Measurements from ENCODE around the gene MYO3B.
"Not testable (repeated sequence)": the region's sequence is repeated elsewhere in the genome, so short reads cannot be mapped to it uniquely, and the experiment has no call there.

Gene MYO3B

GRCh38 chr2:170263728-170264521 is 86.0 kb downstream of the MYO3B start:
- DNase-seq: not testable (repeated sequence)

- no peak for DNase-seq
These were observed 86.5 kb downstream of the MYO3B start for GRCh38 chr2:170264522-170264860.

- DNase-seq: no peak
These were observed 86.9 kb downstream of the MYO3B start for GRCh38 chr2:170264865-170265264.

GRCh38 chr2:170265321-170265720 is 87.4 kb downstream of the MYO3B start:
- no peak for DNase-seq

DNA sequence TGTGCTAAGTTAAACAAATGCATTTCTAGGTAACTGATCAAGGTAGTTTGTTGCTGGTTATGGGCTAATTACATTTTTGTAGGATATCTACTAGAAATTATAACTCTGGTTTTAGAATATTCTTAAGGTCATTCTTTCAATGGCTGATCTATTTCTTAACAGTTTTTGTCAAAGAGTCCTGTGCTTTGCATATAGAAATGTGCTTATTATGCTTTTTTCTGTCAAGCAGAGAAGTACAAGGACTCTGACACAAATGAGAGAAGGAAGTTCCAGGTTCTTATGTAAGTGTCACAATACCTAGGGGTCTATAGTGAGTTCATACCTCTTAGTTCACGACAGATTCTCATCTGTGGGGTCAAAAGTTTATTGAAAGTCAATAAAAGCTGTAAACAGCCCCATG is 88.4 kb downstream of the MYO3B start:
- DNase-seq: no peak

DNA sequence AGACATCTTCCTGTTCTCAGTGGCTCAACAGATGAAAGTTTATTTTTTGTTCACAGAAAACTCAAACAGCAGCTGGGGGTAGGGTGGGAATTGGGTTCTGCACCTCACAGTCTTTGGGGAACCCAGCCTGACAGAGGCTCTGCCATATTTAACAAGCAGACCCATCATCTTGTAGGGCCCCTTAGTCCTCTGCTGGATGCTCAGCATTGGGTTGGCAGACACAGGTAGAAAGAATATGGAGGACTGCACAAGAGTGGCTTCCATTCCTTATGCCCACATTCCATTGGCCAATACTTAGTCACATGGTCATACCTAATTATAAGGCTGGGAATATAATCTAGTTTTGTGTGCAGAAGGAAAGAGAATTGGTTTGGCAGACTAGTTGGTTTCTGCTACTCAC is 89.1 kb downstream of the MYO3B start:
- no peak for DNase-seq

- DNase-seq: no peak
These were observed 92.4 kb downstream of the MYO3B start for GRCh38 chr2:170270278-170270864.

DNA sequence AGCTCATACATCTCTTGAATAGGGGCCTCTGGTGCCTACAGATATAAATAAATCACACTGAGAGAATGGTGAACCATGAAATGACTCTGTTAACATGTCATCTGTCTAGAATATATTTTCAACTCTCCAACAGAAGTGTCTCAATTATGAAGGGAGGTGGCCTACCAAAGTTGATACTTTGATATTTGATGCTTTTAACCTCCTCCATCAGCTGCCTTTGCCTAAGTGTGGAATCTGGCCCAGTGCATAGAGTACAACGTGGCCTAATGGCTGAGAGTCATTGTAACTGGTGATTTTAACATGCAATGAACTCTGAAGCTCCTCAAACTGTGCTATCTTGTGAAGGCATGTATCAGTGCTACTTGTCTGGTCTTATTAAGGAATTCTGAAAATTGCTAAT is 93.4 kb downstream of the MYO3B start:
- no peak for DNase-seq

DNA sequence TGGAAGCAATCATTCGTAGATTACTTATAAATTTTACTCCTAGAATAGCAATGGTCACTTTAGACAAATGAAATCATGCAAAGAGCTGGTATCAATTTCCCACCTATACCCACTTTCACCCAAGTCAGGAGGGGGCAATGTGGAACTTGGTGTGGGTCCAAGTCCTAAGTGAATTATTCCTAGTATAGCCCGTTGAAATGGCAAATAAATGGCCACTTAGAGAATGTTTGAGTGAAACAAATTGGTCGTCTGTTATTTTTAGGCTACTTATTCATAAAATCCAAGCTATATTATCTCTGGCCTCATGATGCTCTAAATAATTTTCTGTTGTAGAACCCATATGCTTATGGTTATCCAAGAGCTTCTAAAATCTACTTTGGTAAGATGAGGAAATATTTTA is 98.1 kb downstream of the MYO3B start:
- no peak for DNase-seq

DNA sequence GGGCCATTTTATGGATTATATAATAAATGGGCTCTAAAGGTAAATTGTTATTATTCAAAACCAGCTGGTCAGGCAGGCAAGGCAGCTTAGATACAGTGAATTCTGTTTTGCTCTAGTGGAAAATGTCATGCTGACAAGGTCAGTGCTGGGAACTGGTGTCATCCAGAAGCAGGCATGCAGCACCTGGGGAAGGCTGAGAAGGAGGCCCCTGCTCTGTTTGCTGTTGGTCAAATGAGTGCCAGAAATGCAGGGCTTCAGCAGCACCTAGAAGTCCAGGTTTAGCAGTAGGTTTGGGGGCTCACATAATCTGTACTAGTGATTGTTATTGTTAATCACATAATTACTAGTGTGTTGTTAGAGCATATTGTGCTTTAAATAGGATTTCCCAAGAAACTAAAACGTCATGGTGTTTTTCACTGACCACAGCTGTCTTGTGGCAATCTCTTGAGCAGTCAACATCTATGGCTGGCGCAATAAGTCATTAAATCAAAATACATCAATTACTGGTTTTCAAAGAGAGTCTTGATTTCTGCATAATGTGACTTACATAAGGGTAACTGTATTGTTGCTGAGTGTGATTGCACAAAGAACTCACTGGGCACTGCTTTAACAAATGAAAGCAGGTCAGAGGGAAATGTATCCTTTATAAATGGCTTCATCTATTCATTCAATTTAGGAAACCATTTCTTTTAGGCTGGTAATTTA is 99.1 kb downstream of the MYO3B start:
- DNase-seq: no peak

DNA sequence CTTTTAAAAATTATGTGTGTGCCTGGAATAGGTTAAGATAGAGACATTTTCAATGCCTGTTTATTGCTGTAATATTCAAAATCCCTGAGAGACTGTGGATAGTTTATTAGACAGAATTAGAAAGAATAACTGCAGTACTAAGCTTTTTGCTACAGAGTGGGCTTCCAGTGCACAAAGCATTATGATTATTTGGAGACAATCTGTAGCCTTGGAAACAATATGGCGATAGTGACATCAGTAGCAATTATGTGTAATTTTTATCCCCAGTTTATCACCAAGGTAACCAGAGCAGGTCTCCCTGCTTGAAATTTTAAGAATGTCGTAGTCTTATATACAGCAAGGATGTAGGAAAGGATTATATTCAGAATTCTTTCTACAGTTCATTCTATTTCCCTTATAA is 100.0 kb downstream of the MYO3B start:
- DNase-seq: no peak

GRCh38 chr2:170279615-170280014 is 101.7 kb downstream of the MYO3B start:
- not testable (repeated sequence) for DNase-seq

DNA sequence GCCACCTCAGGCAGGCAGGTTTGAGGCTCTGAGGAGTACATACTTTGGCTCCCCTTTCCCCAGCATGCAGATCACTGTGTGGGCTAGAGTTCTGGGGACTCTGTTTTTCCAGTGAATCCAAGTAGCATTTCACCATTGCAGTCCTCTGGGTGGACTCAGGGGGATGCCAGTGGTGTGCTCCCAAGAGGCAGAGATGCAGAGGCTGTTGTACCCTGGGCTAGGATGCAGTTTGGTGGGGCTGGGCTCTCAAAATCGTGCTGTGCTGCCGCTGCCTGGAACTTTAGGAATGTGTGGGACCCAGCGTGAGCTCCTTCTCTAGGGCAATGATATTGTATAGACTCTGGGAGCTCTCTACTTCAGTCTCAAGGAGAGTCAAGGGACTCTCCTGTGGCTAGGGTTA is 104.9 kb downstream of the MYO3B start:
- DNase-seq: no peak

GRCh38 chr2:170284205-170284604 is 106.3 kb downstream of the MYO3B start:
- DNase-seq: no peak

- DNase-seq: no peak
These were observed 110.9 kb downstream of the MYO3B start for GRCh38 chr2:170288859-170289258.

DNA sequence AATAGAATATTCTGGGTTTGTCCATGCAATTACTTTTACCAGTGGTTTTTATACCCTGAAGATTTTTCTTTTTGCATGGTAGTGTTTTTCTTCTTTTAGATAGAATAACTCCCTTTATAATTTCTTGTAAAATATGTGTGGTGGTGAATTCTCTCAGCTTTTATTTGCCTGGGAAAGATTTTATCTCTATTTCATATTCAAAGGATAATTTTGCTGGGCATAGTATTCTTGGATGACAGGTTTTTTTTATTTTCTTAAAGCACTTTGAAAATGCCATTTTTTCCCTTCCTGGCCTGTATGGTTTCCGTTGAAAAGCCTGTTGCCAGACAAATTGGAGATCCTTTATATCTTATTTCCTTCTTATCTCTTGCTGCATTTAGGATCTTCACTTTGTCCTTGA is 113.5 kb downstream of the MYO3B start:
- no peak for DNase-seq

DNA sequence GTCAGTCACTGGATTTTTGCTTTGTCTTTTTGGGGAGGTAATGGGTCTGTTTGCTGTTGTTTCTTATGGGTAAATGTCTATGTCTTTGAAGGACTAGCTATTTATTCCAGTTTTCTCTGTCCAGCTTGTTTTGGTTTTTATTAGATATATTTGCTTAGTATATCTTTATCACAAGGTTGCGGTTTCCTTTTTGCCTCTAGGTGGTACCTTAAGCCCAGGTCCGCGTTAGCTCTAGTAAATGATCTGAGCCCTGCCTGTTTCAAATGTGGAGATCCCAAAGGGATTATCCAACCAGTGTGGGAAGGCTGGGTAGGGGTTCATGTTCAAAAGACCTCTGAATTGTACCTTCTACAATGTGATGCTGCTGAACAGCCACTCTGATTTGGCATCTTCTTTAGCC is 114.5 kb downstream of the MYO3B start:
- DNase-seq: no peak

GRCh38 chr2:170297496-170297895 is 119.5 kb downstream of the MYO3B start:
- no peak for DNase-seq

DNA sequence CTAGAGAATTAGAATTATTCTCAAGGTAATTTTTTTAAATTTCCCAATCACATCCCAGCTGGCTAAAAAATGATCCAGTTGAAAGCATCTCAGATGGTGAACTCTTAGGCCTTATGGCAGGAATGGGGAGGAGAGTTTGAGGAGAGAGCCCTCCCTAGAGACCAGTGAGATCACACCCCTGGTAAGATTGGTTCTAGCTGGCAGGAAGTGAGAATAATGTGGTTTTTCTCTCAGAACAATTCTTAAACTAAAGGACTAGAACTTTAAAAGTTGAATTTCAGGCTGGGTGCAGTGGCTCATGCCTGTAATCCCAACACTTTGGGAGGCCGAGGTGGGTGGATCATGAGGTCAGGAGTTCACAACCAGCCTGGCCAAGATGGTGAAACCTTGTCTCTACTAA is 120.2 kb downstream of the MYO3B start:
- no peak for DNase-seq

GRCh38 chr2:170298861-170299429 is 121.0 kb downstream of the MYO3B start:
- no peak for DNase-seq

- no peak for DNase-seq
These were observed 123.0 kb downstream of the MYO3B start for GRCh38 chr2:170300993-170301392.

DNA sequence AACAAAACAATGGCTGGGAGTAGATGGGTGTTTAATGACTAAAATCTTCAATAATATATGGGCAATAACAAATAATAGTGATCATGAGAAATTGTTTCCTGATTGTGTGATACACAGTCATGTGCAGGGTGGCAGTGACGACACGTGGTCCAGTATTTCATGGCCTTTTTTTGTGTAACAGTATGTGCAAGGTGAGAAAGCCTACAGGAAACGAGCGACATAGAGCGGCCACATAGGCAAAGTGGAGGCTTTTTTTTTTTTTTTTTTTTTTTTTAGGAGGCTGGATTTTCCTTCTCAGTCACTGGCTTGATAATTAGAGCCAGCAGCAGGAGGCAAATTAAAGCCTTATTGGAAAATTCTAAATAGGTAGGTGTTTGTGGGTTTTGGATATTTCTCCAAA is 123.7 kb downstream of the MYO3B start:
- DNase-seq: no peak

DNA sequence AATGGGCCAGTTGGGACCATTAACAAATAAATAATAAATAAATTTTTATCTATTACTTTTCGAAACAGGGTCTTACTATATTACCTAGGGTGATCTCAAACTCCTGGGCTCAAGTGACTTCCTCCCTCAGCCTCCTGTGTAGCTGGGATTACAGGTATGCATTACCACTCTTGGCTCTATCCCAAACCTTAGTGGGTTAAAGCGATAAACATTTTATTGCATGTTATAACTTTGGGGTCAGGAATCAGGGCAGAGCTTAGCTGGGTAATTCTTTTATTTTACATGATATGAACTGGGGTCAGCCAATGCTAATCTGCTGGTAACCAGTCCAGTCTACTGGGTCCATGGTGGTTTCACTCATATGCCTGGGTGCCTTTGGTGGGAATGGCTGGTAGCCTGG is 127.8 kb downstream of the MYO3B start:
- DNase-seq: no peak

DNA sequence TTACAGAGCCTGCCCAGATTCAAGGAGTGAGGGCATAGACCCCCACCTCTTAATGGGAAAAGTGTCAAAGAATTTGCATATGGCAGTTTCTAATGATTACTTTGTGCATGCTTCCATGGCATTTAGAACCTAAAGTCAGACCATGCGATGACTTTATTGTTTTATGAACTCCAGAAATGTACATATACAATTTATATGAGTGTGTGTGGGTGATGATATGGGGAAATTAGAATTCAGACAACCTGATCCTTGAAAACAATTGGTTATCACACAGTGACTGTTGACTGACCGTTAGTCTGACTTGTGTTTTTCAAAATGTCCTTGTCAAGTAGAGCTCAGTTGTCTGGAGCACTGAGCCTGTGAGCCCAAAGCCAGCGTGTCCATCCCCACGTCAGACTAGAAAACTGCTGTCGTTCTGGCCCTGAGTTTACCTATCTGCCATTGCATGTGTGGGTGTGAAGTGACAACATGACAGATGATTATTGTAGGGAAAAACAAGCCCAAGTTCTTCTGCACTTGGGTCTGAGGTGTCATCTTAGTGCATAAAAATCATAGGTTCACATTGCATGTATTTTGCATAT is 128.4 kb downstream of the MYO3B start:
- DNase-seq: no peak
